Endothelial cell of umbilical vein (primary cell): ENCODE results near the gene C12orf43. TPM values are rescaled to one million over a fixed set of nuclear protein-coding genes. Genes with fewer than 3 reads are reported as not detected.

Experiments used
- BruUV-seq: library from RNA; stranded (reverse); fragments of 400-500 nt; replicated peaks from 2 replicates; lab custom pipeline; 2021; lab: Mats Ljungman, UMichigan
- CTCF ChIA-PET: fragments of 300-600, 350-600 bp; sonication (Branson Sonifier 250); formaldehyde crosslinking; loops from one replicate; lab custom pipeline; 2021; ENCODE audit warnings: antibody characterized with exemption, inconsistent platforms; lab: Charles Lee
- POLR2A ChIA-PET: fragments of 300-600, 350-600 bp; sonication (Branson Sonifier 250); formaldehyde crosslinking; loops from one replicate; lab custom pipeline; 2021; ENCODE audit warnings: antibody characterized with exemption, inconsistent platforms; lab: Charles Lee
- DNase-seq: peaks from one replicate; pipeline ENCODE4 v3.0.0-alpha.2; 2011; ENCODE audit warnings: low read depth, low spot score
- FAIRE-seq: peaks from 2 replicates; lab custom pipeline; 2011; peaks lifted over from hg19 to GRCh38; lab: Jason Lieb, UNC
- H2AFZ ChIP-seq: 2 replicates; pipeline ENCODE4 v1.6.0; 2012; ENCODE audit warnings: low read depth, low read length, control low read depth, inconsistent platforms
- H3K27ac ChIP-seq: 2 replicates; pipeline ENCODE4 v1.5.1; 2011; ENCODE audit warnings: low read depth, mild to moderate bottlenecking, control low read depth, low read length, moderate library complexity; ENCODE audit not compliant: insufficient read depth
- H3K27me3 ChIP-seq, 2 experiments: 2 replicates each; pipeline versions ENCODE4 v1.6.0 to v1.6.1; 2011; ENCODE audit warnings: low read length in 2 of 2, mixed read lengths in 1 of 2; ENCODE audit not compliant: control insufficient read depth in 2 of 2, insufficient read depth in 2 of 2
- H3K36me3 ChIP-seq, 2 experiments: 2 replicates in 1 of 2; 3 replicates in 1 of 2; pipeline ENCODE4 v1.5.1; 2011; ENCODE audit warnings: low read length in 2 of 2, mild to moderate bottlenecking in 1 of 2, moderate library complexity in 1 of 2; ENCODE audit not compliant: control insufficient read depth in 2 of 2, insufficient read depth in 2 of 2; ENCODE audit errors: extremely low read depth in 1 of 2
- H3K4me1 ChIP-seq: 3 replicates; pipeline ENCODE4 v1.5.1; 2011; ENCODE audit warnings: mild to moderate bottlenecking, low read length; ENCODE audit not compliant: control insufficient read depth, insufficient read depth; ENCODE audit errors: extremely low read depth
- H3K4me2 ChIP-seq: 2 replicates; pipeline ENCODE4 v1.6.1; 2011; ENCODE audit warnings: low read length, control low read depth, mixed read lengths; ENCODE audit not compliant: insufficient read depth
- H3K4me3 ChIP-seq, 3 experiments: fragments of 200-600 bp in 1 of 3; sonication (generic), shearing (Covaris generic) in 1 of 3; replicated peaks in 1 of 3; 2 replicates each; pipeline ENCODE4 v1.5.1; 2011 to 2016; ENCODE audit warnings: control low read depth in 3 of 3, low read length in 3 of 3, mild to moderate bottlenecking in 2 of 3, inconsistent platforms in 1 of 3, low read depth in 1 of 3, moderate library complexity in 1 of 3; ENCODE audit not compliant: insufficient read depth in 1 of 3
- H3K79me2 ChIP-seq: 2 replicates; pipeline ENCODE4 v1.6.0; 2012; ENCODE audit warnings: low read length, inconsistent platforms; ENCODE audit not compliant: control insufficient read depth, insufficient read depth
- H3K9ac ChIP-seq: replicated peaks from 2 replicates; pipeline ENCODE3; 2011; ENCODE audit warnings: low read length, control low read depth; ENCODE audit not compliant: insufficient read depth; ENCODE audit errors: extremely low read depth
- H3K9me1 ChIP-seq: replicated peaks from 3 replicates; pipeline ENCODE4 v1.6.0; 2011; ENCODE audit warnings: mild to moderate bottlenecking, low read length; ENCODE audit not compliant: control insufficient read depth, insufficient read depth; ENCODE audit errors: extremely low read depth
- H3K9me3 ChIP-seq: replicated peaks from 2 replicates; pipeline ENCODE4 v1.5.1; 2012; ENCODE audit warnings: low read length, inconsistent platforms; ENCODE audit not compliant: control insufficient read depth, insufficient read depth
- H4K20me1 ChIP-seq: replicated peaks from 2 replicates; pipeline ENCODE3; 2011; ENCODE audit warnings: mild to moderate bottlenecking, low read length; ENCODE audit not compliant: control insufficient read depth, insufficient read depth; ENCODE audit errors: extremely low read depth
- CTCF ChIP-seq, 2 donors: IDR thresholded peaks; 1 replicate in 1 of 2; 2 replicates in 1 of 2; pipeline ENCODE4 v1.5.1; 2011; ENCODE audit warnings: low read length in 2 of 2, mild to moderate bottlenecking in 2 of 2, moderate library complexity in 2 of 2, control low read depth in 1 of 2, inconsistent platforms in 1 of 2, low read depth in 1 of 2; ENCODE audit not compliant: insufficient read depth in 1 of 2; ENCODE audit errors: extremely low read depth in 1 of 2
- EZH2 ChIP-seq: IDR thresholded peaks from 2 replicates; pipeline ENCODE4 v1.6.1; 2012; ENCODE audit warnings: borderline replicate concordance, low read depth, mild to moderate bottlenecking, moderate library complexity, low read length, inconsistent platforms; ENCODE audit not compliant: severe bottlenecking
- FOS ChIP-seq: IDR thresholded peaks from 2 replicates; pipeline ENCODE4 v1.6.1; 2011; ENCODE audit warnings: mild to moderate bottlenecking, low read length, moderate library complexity, borderline replicate concordance; ENCODE audit not compliant: insufficient read depth
- GATA2 ChIP-seq: IDR thresholded peaks from 2 replicates; pipeline ENCODE4 v1.7.0; 2011; ENCODE audit warnings: low read depth, mild to moderate bottlenecking, moderate library complexity, mixed read lengths, low read length; ENCODE audit not compliant: insufficient read length, insufficient read depth
- JUN ChIP-seq: IDR thresholded peaks from 2 replicates; pipeline ENCODE4 v1.6.1; 2011; ENCODE audit warnings: borderline replicate concordance, low read depth; ENCODE audit not compliant: insufficient read length, insufficient read depth
- MAX ChIP-seq: IDR thresholded peaks from 2 replicates; pipeline ENCODE4 v1.6.1; 2011; ENCODE audit not compliant: insufficient read depth, insufficient read length
- MYC ChIP-seq: IDR thresholded peaks from one replicate; pipeline ENCODE4 v1.6.1; 2011; ENCODE audit warnings: mild to moderate bottlenecking, low read depth, low read length
- dilution Hi-C: fragments of 300-500 bp; cut with MboI; formaldehyde crosslinking; loops from one replicate; pipeline ENCODE4 v1.15.0; 2019; ENCODE audit warnings: low sequenced_read_pairs; ENCODE audit not compliant: extremely low pct_ligation_motif_present
- intact Hi-C: fragments of 100-400 bp; cut with micrococcal nuclease; formaldehyde crosslinking; loops from one replicate; pipeline ENCODE4 v1.10.0; 2022
- polyA plus RNA-seq, 4 experiments: library from polyadenylated mRNA; depleted of rRNA in 3 of 4; stranded (reverse) in 3 of 4; unstranded in 1 of 4; fragments of >200 nt; gene quantifications; 2 replicates each; pipeline versions ENCODE4 v1.2.1 to v1.2.3, GENCODE V29; 2011 to 2012; ENCODE audit warnings: missing spikeins in 1 of 4
- total RNA-seq: library from RNA; stranded (reverse); gene quantifications from 2 replicates; pipeline ENCODE4 v1.2.3, GENCODE V29; 2021

C12orf43 gene
- total and polyA plus RNA-seq, 2 donors (not counting 3 experiments of a cell fraction or from before 2014, with no cell fraction given): 12.3 to 24.7 TPM

GRCh38 chr12:120972870-120973543 is 43.3 kb downstream of the C12orf43 start:
- TF ChIP-seq GATA2 (no peak), JUN (no peak), MYC (no peak), FOS (no peak), EZH2 (no peak), MAX (no peak), CTCF (IDR thresholded peaks at IDR 0.05; ENCODE audit: extremely low read depth in 1 of 2, insufficient read depth in 1 of 2, low read depth in 1 of 2, low read length in 2 of 2) (no peak)
- Histone ChIP-seq H3K27ac (no peak overlapping the region), H3K9me3 (no peaks in the 10 kb centered on the region), H3K4me3 (no peak overlapping the region), H3K4me1 (no peaks in the 10 kb centered on the region), H3K9me1 (no peaks in the 10 kb centered on the region), H3K27me3 (no peaks in the 10 kb centered on the region), H3K4me2 (no peak overlapping the region), H3K9ac (no peak overlapping the region), H3K79me2 (no peaks in the 10 kb centered on the region), H3K36me3 (no peaks in the 10 kb centered on the region), H4K20me1 (no peaks in the 10 kb centered on the region), H2AFZ (no peak overlapping the region)
- DNase-seq (no peak), FAIRE-seq (no peak)
- intact Hi-C loops (loop anchor here (5.0 kb wide), 1 partner anchor 246 kb away; the partner anchor contains the start of gene ACADS), dilution Hi-C loops (no loop called here)
- ChIA-PET POLR2A (no interaction called here), CTCF (interaction anchor here (0.7 to 4.0 kb wide), 13 partner anchors 10 to 391 kb away, joined by 3 to 99 read pairs (median 6); partner anchors contain the start of gene POP5)
- no TSS peak for BruUV-seq
